ENCODE results near the gene TESPA1. TPM values are rescaled to one million over a fixed set of nuclear protein-coding genes. Genes with fewer than 3 reads are reported as not detected.

The TESPA1 gene
- total RNA-seq, 1 experiment from 2014 or later: 0.39 TPM

DNA sequence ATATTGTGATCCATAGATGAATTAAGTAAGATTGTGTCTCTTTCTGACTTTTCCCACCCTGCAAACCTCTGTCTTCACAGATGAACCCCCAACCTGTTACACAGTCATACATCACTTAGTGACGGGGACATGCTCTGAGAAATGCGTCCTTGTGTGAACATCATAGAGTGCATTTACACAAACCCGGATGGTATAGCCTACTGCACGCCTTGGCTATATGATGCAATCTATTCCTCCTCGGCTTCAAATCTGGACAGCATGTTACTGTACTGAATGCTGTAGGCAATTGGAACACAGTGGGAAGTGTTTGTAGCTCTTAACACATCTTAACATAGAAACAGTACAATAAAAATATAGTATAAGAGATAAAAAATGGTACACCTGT is 7.4 kb upstream of the TESPA1 start (continued):
- TF ChIP-seq, protein P1, sequence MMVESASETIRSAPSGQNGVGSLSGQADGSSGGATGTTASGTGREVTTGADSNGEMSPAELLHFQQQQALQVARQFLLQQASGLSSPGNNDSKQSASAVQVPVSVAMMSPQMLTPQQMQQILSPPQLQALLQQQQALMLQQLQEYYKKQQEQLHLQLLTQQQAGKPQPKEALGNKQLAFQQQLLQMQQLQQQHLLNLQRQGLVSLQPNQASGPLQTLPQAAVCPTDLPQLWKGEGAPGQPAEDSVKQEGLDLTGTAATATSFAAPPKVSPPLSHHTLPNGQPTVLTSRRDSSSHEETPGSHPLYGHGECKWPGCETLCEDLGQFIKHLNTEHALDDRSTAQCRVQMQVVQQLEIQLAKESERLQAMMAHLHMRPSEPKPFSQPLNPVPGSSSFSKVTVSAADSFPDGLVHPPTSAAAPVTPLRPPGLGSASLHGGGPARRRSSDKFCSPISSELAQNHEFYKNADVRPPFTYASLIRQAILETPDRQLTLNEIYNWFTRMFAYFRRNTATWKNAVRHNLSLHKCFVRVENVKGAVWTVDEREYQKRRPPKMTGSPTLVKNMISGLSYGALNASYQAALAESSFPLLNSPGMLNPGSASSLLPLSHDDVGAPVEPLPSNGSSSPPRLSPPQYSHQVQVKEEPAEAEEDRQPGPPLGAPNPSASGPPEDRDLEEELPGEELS (CRISPR knock-in tag; IDR thresholded peaks at IDR 0.05): no peak
- TF ChIP-seq, protein P2, sequence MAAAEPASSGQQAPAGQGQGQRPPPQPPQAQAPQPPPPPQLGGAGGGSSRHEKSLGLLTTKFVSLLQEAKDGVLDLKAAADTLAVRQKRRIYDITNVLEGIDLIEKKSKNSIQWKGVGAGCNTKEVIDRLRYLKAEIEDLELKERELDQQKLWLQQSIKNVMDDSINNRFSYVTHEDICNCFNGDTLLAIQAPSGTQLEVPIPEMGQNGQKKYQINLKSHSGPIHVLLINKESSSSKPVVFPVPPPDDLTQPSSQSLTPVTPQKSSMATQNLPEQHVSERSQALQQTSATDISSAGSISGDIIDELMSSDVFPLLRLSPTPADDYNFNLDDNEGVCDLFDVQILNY (CRISPR knock-in tag; IDR thresholded peaks at IDR 0.05): no peak
- TF ChIP-seq ESRRA (CRISPR knock-in tag; IDR thresholded peaks at IDR 0.05; ENCODE audit: borderline replicate concordance): no peak
- TF ChIP-seq, protein P3, sequence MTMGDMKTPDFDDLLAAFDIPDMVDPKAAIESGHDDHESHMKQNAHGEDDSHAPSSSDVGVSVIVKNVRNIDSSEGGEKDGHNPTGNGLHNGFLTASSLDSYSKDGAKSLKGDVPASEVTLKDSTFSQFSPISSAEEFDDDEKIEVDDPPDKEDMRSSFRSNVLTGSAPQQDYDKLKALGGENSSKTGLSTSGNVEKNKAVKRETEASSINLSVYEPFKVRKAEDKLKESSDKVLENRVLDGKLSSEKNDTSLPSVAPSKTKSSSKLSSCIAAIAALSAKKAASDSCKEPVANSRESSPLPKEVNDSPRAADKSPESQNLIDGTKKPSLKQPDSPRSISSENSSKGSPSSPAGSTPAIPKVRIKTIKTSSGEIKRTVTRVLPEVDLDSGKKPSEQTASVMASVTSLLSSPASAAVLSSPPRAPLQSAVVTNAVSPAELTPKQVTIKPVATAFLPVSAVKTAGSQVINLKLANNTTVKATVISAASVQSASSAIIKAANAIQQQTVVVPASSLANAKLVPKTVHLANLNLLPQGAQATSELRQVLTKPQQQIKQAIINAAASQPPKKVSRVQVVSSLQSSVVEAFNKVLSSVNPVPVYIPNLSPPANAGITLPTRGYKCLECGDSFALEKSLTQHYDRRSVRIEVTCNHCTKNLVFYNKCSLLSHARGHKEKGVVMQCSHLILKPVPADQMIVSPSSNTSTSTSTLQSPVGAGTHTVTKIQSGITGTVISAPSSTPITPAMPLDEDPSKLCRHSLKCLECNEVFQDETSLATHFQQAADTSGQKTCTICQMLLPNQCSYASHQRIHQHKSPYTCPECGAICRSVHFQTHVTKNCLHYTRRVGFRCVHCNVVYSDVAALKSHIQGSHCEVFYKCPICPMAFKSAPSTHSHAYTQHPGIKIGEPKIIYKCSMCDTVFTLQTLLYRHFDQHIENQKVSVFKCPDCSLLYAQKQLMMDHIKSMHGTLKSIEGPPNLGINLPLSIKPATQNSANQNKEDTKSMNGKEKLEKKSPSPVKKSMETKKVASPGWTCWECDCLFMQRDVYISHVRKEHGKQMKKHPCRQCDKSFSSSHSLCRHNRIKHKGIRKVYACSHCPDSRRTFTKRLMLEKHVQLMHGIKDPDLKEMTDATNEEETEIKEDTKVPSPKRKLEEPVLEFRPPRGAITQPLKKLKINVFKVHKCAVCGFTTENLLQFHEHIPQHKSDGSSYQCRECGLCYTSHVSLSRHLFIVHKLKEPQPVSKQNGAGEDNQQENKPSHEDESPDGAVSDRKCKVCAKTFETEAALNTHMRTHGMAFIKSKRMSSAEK (CRISPR knock-in tag; IDR thresholded peaks at IDR 0.05; ENCODE audit: borderline replicate concordance): no peak

- no peaks in the 10 kb centered on the region for H3K36me3 Mint-ChIP-seq
- ChIA-PET CTCF (interaction anchor here (1.9 to 3.4 kb wide), 2 partner anchors 15 to 81 kb away, joined by 14 to 325 read pairs; no protein-coding TSS in a partner anchor), POLR2A (no interaction called here)
- H3K4me3 Mint-ChIP-seq: no peak overlapping the region
- DNase-seq (ENCODE audit: low spot score) (no peak), ATAC-seq (no peak)
- H3K4me1 Mint-ChIP-seq: peaks cover 6% of the 10 kb centered on the region
- 0 out of 2 replicates have a peak, but pooled peaks cover 5% of the 10 kb centered on the region for H3K9me3 Mint-ChIP-seq
- no peak overlapping the region for H3K27ac Mint-ChIP-seq
- no peaks in the 10 kb centered on the region for H3K27me3 Mint-ChIP-seq (ENCODE audit: low read depth)
- TF ChIP-seq IRF2 (CRISPR knock-in tag; IDR thresholded peaks at IDR 0.05; ENCODE audit: borderline replicate concordance, low read depth): no peak
- TF ChIP-seq SMAD4 (CRISPR knock-in tag; IDR thresholded peaks at IDR 0.05): no peak
- TF ChIP-seq E2F1 (CRISPR knock-in tag; IDR thresholded peaks at IDR 0.05): no peak
- TF ChIP-seq, protein P4, sequence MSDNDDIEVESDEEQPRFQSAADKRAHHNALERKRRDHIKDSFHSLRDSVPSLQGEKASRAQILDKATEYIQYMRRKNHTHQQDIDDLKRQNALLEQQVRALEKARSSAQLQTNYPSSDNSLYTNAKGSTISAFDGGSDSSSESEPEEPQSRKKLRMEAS (CRISPR knock-in tag; IDR thresholded peaks at IDR 0.05): no peak
- TF ChIP-seq ESRRA (CRISPR knock-in tag; IDR thresholded peaks at IDR 0.05; ENCODE audit: borderline replicate concordance): no peak
- no peak for TF ChIP-seq ZNF416 (CRISPR knock-in tag; IDR thresholded peaks at IDR 0.05)
- no peak for TF ChIP-seq ZMAT4 (CRISPR knock-in tag; IDR thresholded peaks at IDR 0.05)
- TF ChIP-seq, protein P2 (CRISPR knock-in tag; IDR thresholded peaks at IDR 0.05): no peak
- TF ChIP-seq USF1 (CRISPR knock-in tag; IDR thresholded peaks at IDR 0.05): no peak
- no peak for TF ChIP-seq ELF4 (CRISPR knock-in tag; IDR thresholded peaks at IDR 0.05; ENCODE audit: low read depth)
- TF ChIP-seq TEAD4 (CRISPR knock-in tag; IDR thresholded peaks at IDR 0.05): no peak
- TF ChIP-seq JAZF1 (CRISPR knock-in tag; IDR thresholded peaks at IDR 0.05): no peak
- no peak for TF ChIP-seq TP53 (CRISPR knock-in tag; IDR thresholded peaks at IDR 0.05)
- TF ChIP-seq NFE2L1 (CRISPR knock-in tag; IDR thresholded peaks at IDR 0.05): no peak
- TF ChIP-seq ZNF232 (CRISPR knock-in tag; IDR thresholded peaks at IDR 0.05): no peak
- TF ChIP-seq AFF4 (CRISPR knock-in tag; IDR thresholded peaks at IDR 0.05; ENCODE audit: borderline replicate concordance): no peak
- TF ChIP-seq JUN (CRISPR knock-in tag; IDR thresholded peaks at IDR 0.05): no peak
- TF ChIP-seq NR2C2 (CRISPR knock-in tag; IDR thresholded peaks at IDR 0.05): no peak
These were observed 6.8 kb upstream of the TESPA1 start for GRCh38 chr12:54991161-54991990.
